Measurements from ENCODE around the gene CYTH1. TPM values are rescaled to one million over a fixed set of nuclear protein-coding genes. Genes with fewer than 3 reads are reported as not detected.
"Not testable (repeated sequence)": the region's sequence is repeated elsewhere in the genome, so short reads cannot be mapped to it uniquely, and the experiment has no call there.

Gene CYTH1
- total and polyA plus RNA-seq, 2 donors, result 27.1 to 31.0 TPM

GRCh38 chr17:78789149-78789662, 7.1 kb upstream of the CYTH1 start:
- 75% methylated on average over 5 of the region's 5 CpGs for WGBS
- H3K4me3 ChIP-seq (ENCODE audit: low read depth, low read length), result no peak overlapping the region

GRCh38 chr17:78788451-78788850, 6.4 kb upstream of the CYTH1 start:
- no peak for DNase-seq (ENCODE audit: extremely low spot score)
- no peaks in the 10 kb centered on the region for H3K4me1 ChIP-seq (ENCODE audit: insufficient read depth)
- H3K36me3 ChIP-seq (ENCODE audit: insufficient read depth), result no peaks in the 10 kb centered on the region
- no peak overlapping the region for H3K27ac ChIP-seq (ENCODE audit: low read depth)
- no peak overlapping the region for H3K4me3 ChIP-seq (ENCODE audit: low read depth, low read length)
- WGBS, result 89% methylated on average over 7 of the region's 7 CpGs

More at GRCh38 chr17:78789149-78789662, 7.1 kb upstream of the CYTH1 start:
- no peaks in the 10 kb centered on the region for H3K4me1 ChIP-seq (ENCODE audit: insufficient read depth)
- no peak for DNase-seq (ENCODE audit: extremely low spot score)
- H3K27ac ChIP-seq (ENCODE audit: low read depth), result peak overlapping the region; percentile 35
- H3K36me3 ChIP-seq (ENCODE audit: insufficient read depth), result no peaks in the 10 kb centered on the region

- no peak overlapping the region for H3K27ac ChIP-seq (ENCODE audit: low read depth)
- DNase-seq (ENCODE audit: extremely low spot score), result no peak
- H3K4me1 ChIP-seq (ENCODE audit: insufficient read depth), result no peaks in the 10 kb centered on the region
- no peak overlapping the region for H3K4me3 ChIP-seq (ENCODE audit: low read depth, low read length)
- 93% methylated on average over 7 of the region's 7 CpGs for WGBS
- no peaks in the 10 kb centered on the region for H3K36me3 ChIP-seq (ENCODE audit: insufficient read depth)
Measured at GRCh38 chr17:78787444-78787843, 5.4 kb upstream of the CYTH1 start.

- no peak overlapping the region for H3K27ac ChIP-seq (ENCODE audit: low read depth)
- no peaks in the 10 kb centered on the region for H3K36me3 ChIP-seq (ENCODE audit: insufficient read depth)
- WGBS, result 98% methylated on average over 1 of the region's 1 CpG
- no peak overlapping the region for H3K4me3 ChIP-seq (ENCODE audit: low read depth, low read length)
- DNase-seq (ENCODE audit: extremely low spot score), result no peak
- no peaks in the 10 kb centered on the region for H3K4me1 ChIP-seq (ENCODE audit: insufficient read depth)
Measured at GRCh38 chr17:78785663-78786057, 3.6 kb upstream of the CYTH1 start.

GRCh38 chr17:78785011-78785662, 3.1 kb upstream of the CYTH1 start:
- Histone ChIP-seq H3K27ac (ENCODE audit: low read depth) (no peak overlapping the region), H3K4me3 (ENCODE audit: low read depth, low read length) (no peak overlapping the region), H3K4me1 (ENCODE audit: insufficient read depth) (no peaks in the 10 kb centered on the region), H3K36me3 (ENCODE audit: insufficient read depth) (no peaks in the 10 kb centered on the region)
- DNase-seq (ENCODE audit: extremely low spot score), result no peak
- 92% methylated on average over 12 of the region's 12 CpGs for WGBS

- H3K27ac ChIP-seq (ENCODE audit: low read depth), result no peak overlapping the region
- 87% methylated on average over 6 of the region's 6 CpGs for WGBS
- H3K36me3 ChIP-seq (ENCODE audit: insufficient read depth), result no peaks in the 10 kb centered on the region
- H3K4me3 ChIP-seq (ENCODE audit: low read depth, low read length), result no peak overlapping the region
- DNase-seq (ENCODE audit: extremely low spot score), result no peak
- no peaks in the 10 kb centered on the region for H3K4me1 ChIP-seq (ENCODE audit: insufficient read depth)
Measured at GRCh38 chr17:78784352-78784751, 2.3 kb upstream of the CYTH1 start.

- Histone ChIP-seq H3K4me3 (ENCODE audit: low read depth, low read length) (no peak overlapping the region), H3K4me1 (ENCODE audit: insufficient read depth) (no peaks in the 10 kb centered on the region), H3K27ac (ENCODE audit: low read depth) (peak overlapping the region; percentile 0), H3K36me3 (ENCODE audit: insufficient read depth) (no peaks in the 10 kb centered on the region)
- 70% methylated on average over 7 of the region's 7 CpGs for WGBS
- DNase-seq (ENCODE audit: extremely low spot score), result no peak
Measured at GRCh38 chr17:78783711-78784324, 1.7 kb upstream of the CYTH1 start.

- no peaks in the 10 kb centered on the region for H3K4me1 ChIP-seq (ENCODE audit: insufficient read depth)
- WGBS, result 4% methylated on average over 68 of the region's 68 CpGs
- no peaks in the 10 kb centered on the region for H3K36me3 ChIP-seq (ENCODE audit: insufficient read depth)
- peak overlapping the region; percentile 98 for H3K4me3 ChIP-seq (ENCODE audit: low read depth, low read length)
- no peak for DNase-seq (ENCODE audit: extremely low spot score)
- H3K27ac ChIP-seq (ENCODE audit: low read depth), result peak overlapping the region; percentile 93
Measured at GRCh38 chr17:78781104-78781892, 775 bp downstream of the CYTH1 start.

GRCh38 chr17:78780335-78780734, 1.7 kb downstream of the CYTH1 start:
- 88% methylated on average over 6 of the region's 6 CpGs for WGBS
- H3K36me3 ChIP-seq (ENCODE audit: insufficient read depth), result no peaks in the 10 kb centered on the region
- H3K4me1 ChIP-seq (ENCODE audit: insufficient read depth), result no peaks in the 10 kb centered on the region
- H3K27ac ChIP-seq (ENCODE audit: low read depth), result peak overlapping the region; percentile 3
- no peak for DNase-seq (ENCODE audit: extremely low spot score)
- no peak overlapping the region for H3K4me3 ChIP-seq (ENCODE audit: low read depth, low read length)

GRCh38 chr17:78779850-78780249, 2.2 kb downstream of the CYTH1 start:
- no peaks in the 10 kb centered on the region for H3K4me1 ChIP-seq (ENCODE audit: insufficient read depth)
- 67% methylated on average over 3 of the region's 3 CpGs for WGBS
- H3K27ac ChIP-seq (ENCODE audit: low read depth), result no peak overlapping the region

GRCh38 chr17:78779286-78779651, 2.8 kb downstream of the CYTH1 start:
- DNase-seq (ENCODE audit: extremely low spot score); H3K27ac ChIP-seq (ENCODE audit: low read depth); H3K4me1 ChIP-seq (ENCODE audit: insufficient read depth); H3K36me3 ChIP-seq (ENCODE audit: insufficient read depth); H3K4me3 ChIP-seq (ENCODE audit: low read depth, low read length): not testable (repeated sequence)
- 83% methylated on average over 5 of the region's 5 CpGs for WGBS

More at GRCh38 chr17:78779850-78780249, 2.2 kb downstream of the CYTH1 start:
- DNase-seq (ENCODE audit: extremely low spot score), result no peak
- Histone ChIP-seq H3K4me3 (ENCODE audit: low read depth, low read length) (no peak overlapping the region), H3K36me3 (ENCODE audit: insufficient read depth) (no peaks in the 10 kb centered on the region)

- no peaks in the 10 kb centered on the region for H3K36me3 ChIP-seq (ENCODE audit: insufficient read depth)
- WGBS, result 91% methylated on average over 4 of the region's 4 CpGs
- no peak overlapping the region for H3K4me3 ChIP-seq (ENCODE audit: low read depth, low read length)
- DNase-seq (ENCODE audit: extremely low spot score), result no peak
- no peaks in the 10 kb centered on the region for H3K4me1 ChIP-seq (ENCODE audit: insufficient read depth)
- peak overlapping the region; percentile 2 for H3K27ac ChIP-seq (ENCODE audit: low read depth)
Measured at GRCh38 chr17:78777881-78778280, 4.2 kb downstream of the CYTH1 start.

- Histone ChIP-seq H3K27ac (ENCODE audit: low read depth) (peak overlapping the region; percentile 26), H3K4me3 (ENCODE audit: low read depth, low read length) (no peak overlapping the region), H3K4me1 (ENCODE audit: insufficient read depth) (no peaks in the 10 kb centered on the region), H3K36me3 (ENCODE audit: insufficient read depth) (no peaks in the 10 kb centered on the region)
- no peak for DNase-seq (ENCODE audit: extremely low spot score)
- 81% methylated on average over 12 of the region's 12 CpGs for WGBS
Measured at GRCh38 chr17:78774956-78775571, 7.0 kb downstream of the CYTH1 start.

Measured in urinary bladder (tissue), 4 donors.